GM21528 (cell line): ENCODE data around the gene RGS17.
A peak's percentile ranks its signal among the peaks of the same experiment; 100 is the strongest.
"Not testable (repeated sequence)": the region's sequence is repeated elsewhere in the genome, so short reads cannot be mapped to it uniquely, and the experiment has no call there.

Experiments
- ATAC-seq: cut with Tn5 transposase; IDR thresholded peaks from one replicate; pipeline ENCODE4 v1.9.1; 2021; ENCODE audit warnings: mild to moderate bottlenecking, moderate library complexity; ENCODE audit not compliant: unreplicated experiment, low FRiP score

Gene RGS17, protein sequence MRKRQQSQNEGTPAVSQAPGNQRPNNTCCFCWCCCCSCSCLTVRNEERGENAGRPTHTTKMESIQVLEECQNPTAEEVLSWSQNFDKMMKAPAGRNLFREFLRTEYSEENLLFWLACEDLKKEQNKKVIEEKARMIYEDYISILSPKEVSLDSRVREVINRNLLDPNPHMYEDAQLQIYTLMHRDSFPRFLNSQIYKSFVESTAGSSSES

DNA sequence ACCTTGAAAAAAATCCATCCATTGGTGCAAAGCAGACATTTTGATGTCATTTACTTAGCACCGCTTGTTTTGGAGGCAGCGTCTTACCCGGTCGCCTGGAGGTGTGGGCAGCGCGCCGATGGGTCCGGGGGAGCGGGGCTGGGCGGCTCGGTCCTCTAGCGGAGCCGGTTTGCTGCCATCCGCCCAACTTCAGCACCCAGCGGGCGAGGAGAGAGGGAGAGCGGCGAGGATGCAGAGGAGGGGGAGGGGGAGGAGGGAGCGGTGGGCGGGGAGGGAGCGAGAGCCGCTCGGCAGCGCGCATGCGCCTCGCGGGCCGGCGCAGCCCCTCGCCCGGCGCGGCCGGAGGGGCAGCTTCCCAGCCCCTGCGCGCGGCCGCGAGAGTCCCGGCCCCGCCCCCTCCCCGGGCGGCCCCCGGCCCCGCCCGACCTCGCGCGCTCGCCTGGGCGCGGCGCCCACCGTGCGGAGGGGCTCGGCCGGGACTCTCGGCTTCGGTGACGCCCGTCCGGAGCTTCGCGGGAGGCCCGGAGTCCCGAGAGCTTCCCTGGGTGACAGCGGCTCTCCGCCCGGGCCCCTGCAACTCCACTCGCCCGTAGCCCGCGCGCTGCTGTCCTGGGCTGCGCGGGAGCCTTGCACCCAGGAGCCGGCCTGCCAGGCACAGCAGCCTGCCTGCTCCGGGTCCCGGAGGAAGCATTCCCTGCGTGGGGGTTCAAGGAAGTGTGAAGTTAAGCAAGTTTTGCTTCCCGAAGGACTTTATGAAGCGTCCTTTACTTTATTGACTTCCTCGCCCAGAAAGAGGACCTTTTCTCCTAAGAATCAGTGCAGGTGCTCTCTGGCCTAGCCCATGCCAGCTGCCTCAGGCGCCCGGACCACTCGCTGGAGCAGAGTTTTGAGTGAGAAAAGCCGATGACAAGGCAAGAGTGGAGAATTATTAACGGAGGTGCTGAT, at the start of gene RGS17:
Gene RGS17, minus strand, starts transcription at position 246 of the 945 bp plus-strand sequence. CDS start 87,264 bp downstream, outside the sequence.
- ATAC-seq = peak; percentile 62

DNA sequence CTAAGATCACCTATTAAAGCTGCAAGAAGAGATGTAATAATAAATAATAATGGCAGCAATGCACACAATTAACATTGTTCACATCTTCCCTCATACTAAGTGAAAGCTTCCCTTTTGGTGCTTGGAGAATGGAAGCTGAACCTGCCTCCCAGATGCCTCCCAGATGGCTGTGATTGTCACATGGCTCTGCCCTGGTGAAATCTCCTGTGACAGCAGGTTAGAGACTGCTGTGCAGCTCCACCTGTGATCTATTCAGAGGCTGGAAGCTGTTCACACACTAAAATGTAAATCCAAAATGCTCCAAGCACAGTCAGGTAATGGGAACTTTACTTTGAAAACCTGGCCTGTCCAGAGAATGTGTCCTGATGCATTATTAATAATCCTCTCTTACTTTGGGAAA, 41.7 kb upstream of the RGS17 start:
- no peak for ATAC-seq

DNA sequence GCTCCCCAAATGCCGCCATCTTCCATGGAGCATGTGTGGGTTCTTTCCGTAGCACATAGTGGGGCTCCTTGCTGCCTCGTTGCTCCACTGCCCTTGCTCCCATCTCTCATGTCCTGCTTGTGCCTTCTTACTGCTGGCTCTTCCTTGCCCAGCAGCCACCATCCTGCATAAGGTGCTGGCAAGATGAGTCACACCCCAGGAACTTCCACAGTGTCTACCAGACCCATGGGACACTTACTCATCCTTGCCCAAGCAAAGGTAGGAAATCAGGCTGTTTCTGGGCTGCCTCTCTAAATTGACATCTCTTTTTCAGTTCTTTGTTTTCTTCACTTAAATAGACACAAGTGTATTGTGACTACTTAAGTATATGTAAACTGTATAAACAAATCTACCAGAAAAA, 39.4 kb upstream of the RGS17 start:
- no peak for ATAC-seq

DNA sequence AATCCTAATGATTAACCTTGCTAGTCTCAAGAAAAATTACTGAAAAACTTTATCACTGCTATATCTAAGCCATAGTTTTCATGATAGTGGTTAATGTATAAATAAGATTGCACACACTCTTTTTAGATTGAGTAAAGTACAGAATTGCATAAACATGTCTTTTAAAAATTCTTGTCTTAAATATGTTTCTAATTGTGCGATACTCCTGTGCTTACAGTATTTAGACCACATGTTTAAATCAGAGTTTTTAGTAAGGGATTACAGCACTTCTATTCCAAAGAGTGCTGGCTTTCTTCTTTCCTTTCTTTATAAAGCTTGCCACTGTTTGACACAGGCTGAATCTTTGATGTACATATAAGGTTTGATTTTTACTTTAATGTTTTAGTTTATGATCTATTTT, 36.8 kb upstream of the RGS17 start:
- ATAC-seq = no peak

DNA sequence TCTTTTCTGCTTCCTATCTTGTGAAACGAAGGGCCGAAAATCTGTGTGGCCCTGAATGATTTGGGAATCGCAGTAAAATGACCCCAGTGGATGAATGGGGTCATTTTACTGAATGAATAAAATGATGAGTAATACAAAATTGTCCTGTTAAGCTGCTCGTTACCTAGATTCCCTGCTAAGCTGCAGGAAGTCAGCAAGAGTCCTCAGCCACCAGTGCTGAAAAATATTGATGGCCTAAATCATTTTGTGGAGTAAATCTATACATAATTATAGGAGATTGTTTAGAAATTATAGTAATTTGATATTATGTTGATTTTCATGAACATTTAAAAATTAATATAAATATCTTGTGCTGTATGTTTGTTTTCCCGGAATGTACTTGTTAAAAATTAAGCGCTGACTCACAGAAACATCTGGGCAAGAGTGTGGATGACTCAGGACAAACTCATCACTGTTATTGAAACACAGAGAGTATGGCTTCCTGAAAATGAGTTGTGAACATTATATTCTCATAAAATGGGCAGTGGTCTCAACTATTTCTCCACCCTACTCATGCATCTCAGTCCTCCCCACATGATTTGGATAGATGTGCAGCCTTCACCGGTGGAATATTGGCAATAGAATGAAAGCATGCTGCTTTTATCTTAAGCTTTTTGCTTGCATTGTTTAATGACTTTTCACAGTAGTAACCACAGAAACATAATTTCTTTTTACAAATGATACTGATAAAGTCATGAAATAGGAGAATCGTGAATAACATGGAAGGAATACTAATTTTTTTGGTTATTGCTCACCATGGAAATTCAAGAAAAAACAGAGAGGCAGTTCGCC, 36.2 kb upstream of the RGS17 start:
- ATAC-seq = no peak

DNA sequence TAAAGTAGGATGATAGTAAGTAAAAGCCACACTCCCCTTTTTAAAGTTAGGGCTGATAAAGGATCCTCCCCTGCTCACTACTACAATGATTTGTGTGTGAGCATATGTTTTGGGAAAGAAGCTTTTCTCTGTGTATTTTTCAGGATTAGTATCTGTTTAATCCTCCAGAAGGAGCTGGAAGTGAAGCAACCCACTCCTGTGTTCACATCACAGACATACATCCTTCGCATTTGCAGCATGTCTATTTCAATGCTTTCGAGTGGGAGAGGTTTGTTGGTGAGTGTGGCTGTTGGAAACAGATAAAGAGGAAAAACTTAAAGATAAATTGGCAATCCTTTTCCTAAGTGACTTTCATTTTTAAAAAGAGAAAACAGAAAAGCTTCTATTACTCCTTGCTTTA, 31.6 kb upstream of the RGS17 start:
- no peak for ATAC-seq

DNA sequence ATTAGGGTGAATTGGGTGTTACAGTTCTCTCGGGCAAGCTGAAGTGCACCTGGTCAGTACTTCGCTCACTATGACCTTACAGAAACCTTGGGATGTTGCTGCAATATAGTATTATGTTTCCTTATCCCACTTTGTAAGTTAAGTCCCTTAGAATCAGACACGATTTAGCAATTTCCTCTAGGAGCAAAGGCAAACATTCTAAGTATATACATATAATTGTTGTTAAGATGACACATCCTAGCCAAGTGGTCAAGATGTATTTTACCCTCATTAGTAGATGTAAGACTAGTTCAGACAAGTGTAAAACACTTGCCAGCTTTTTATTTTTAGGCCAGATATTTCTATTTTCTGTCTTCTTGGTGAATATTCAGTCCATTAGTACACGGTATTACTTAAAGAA, 31.1 kb upstream of the RGS17 start:
- no peak for ATAC-seq

DNA sequence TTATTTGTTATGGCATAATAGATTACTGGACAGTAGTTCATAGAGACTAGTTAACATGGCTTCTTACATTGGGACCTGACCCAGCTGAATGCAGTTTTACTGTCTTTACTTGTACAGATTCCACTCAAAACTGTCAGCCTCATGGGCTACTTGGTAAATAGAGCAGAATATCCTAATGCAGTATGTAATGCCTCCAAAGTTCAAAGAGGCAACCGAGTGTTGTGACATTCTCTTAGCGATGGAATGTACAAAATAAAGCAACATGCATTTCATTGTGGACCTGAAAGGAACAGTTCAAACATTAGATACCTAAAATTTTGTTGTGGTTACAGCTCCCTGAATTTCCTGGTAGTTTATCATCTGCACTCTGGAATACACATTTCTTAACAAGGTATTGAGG, 29.1 kb upstream of the RGS17 start:
- no peak for ATAC-seq

DNA sequence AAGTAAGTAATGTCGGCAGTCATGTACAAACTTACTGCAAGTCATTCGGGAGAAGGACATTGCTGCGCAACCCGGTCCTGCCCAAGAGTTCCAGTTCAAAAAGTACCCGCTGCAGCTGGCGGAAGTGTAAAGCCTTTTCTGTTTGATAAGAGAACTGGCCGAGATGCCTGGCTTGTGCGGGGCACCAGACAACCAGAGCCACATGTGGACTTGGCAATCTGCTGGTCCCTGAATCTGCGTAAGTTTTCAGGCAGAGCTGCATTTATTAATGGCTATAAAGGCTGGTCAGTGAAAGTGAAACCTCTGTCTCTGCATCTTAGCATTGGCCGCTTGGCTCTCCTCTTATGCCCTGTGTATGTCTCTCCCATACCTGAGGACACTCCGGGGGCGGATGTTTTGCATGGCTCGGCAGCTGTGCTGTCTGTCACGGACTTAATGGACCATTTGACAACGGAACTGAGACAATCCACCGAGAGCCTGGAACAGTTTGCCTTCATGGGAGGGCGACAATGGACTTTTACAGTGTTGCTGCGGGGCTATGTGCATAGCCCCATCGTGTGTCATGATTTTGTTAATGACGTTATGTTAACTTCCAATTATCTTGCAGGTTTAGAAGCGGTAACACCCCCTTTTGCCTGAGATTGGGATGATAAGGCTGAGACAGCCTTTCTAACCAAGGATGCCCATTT, 19.8 kb upstream of the RGS17 start:
- ATAC-seq = no peak

DNA sequence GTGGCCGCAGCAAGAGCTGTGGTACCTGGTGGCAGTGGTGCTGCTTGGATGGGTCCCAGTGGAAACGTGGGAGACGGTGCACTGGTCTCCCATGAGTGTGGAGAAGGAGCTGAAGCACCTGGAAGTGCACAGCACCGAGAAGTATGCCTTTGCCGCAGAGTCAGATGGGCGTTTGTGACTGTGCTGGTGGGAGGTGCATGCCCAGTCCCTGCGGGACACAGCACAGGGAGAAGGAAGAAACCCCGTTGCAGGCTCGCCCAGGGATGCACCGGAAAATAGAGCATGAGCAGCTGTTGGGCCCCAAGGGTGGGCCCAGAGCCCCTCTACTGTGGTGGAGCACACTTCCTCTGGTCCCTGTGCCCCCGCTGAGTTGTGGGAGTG, 19.3 kb upstream of the RGS17 start:
- no peak for ATAC-seq

DNA sequence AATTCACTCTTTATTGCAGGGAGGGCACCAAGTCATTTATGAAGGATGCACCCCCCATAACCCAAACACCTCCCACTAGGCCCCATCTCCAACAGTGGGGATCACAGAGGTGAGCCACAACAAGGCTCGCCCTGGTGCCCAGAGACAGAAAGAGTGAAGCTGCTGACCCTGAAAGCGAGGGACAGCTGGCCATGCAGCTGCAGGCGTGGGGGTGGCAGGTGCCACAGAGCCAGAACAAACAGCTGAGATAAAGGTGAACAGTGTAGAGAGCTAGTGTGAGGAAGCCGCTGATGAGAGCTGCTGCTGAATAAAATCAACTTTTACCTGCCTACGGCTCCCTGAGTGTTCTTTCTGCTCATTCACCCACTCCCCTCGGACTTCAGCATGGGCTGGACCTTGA, 18.8 kb upstream of the RGS17 start:
- ATAC-seq = no peak

DNA sequence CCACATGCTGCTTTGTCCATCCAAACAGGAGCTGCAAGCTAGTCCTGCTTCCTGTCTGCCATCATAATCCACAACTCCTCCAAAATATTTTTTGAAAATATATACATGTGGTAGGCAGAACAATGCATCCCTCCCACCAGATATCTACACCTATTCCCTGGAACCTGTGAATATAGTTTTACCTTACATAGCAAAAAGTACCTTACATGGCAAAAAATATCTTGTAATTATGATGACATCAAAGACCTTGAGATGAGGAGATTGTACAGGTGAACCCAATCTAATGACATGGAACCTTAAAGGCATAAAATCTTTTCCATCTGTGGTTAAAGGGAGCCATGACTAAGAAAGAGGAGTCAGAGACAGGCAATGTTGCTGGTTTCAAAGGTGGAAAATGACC, 15.3 kb upstream of the RGS17 start:
- ATAC-seq = no peak

DNA sequence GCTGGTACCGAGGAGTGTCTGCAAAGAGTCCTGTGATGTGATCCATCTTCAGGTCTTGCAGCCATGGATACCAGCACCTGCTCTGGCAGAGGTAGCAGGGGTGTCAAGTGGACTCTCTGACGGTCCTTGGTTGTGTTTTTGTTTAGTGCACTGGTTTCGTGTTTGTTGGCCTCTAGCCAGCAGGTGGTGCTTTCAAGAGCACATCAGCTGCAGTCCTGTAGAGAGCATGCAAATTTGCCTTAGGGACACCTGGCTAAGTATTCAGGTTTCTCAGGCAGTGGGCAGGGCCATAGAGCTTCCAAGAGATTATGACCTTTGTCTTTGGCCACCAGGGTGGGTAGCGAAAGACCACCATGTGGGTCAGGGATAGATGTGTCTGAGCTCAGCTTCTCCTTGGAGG, 14.5 kb upstream of the RGS17 start:
- ATAC-seq = no peak

DNA sequence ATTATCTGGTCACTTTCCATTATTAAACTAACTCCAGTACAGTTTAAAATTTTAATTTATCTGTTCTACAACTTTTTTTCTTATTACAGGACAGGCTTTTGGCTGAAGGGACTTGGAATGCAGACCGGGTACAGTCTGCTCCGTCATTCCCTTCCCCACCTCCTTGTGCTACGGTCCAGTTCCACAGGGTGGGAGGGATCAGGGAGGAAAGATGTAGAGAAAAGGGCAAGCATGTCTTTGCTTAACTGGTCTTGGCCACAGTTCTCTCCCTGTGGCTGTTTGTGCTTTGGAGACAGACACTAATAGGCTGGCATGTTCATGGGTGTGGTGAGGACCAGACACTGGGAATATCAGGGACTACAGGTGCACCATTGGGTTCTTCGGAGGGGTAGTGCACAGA, 12.1 kb upstream of the RGS17 start:
- ATAC-seq = no peak

DNA sequence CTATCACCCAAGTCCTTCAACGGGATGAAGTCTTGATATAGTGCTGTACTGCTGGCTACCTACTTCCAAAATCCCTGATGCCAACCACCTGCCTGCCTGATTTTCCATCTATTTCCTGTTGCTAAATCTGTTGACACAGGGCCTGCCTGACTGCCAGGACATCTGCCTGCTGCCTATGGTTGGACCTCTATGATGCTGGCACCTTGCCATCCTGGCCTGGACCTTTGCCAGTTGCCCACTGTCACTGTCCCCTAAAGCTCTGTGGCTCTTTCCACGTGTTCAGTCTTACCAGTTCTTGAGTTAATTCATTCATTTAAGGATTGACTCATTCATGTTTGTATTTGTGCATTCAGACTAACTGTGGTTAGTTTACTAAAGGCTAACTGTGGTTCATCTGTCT, 9.2 kb upstream of the RGS17 start:
- no peak for ATAC-seq

DNA sequence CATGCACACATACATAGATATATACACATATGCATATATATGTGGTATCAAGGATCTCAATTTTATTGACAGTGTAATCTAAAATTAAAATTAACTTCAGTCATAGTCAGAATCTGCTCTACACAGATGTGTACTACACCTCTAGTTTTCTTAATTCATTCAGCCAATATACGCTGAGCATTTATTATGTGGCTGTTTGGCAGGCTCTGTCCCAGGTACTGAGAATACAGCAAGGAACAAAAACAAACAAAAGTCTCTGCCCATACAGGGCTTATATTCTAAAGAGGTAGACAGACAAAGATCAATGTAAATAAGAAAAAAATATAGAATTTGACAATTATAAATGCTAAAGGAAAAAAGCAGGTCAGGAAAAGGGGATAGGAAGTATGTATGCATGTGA, 7.8 kb upstream of the RGS17 start:
- no peak for ATAC-seq

DNA sequence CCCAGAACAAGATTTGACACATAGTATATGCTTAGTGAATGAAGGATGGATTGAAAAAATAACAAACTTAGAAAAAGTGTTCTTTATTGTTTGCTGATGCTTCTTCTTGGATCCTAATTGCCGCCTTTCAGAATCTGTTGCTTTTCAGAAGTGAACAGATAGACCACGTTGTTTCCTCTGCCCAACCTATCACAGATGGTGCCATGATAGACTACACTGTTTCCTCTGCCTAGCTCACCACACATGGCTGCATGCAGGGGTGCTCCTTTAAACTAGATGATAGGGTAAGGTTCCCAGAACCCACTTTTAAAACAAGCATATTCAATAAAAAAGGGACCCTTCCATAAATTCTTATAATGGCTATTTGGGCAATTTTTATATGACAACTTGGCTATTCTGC, 4.6 kb upstream of the RGS17 start:
- ATAC-seq = no peak

DNA sequence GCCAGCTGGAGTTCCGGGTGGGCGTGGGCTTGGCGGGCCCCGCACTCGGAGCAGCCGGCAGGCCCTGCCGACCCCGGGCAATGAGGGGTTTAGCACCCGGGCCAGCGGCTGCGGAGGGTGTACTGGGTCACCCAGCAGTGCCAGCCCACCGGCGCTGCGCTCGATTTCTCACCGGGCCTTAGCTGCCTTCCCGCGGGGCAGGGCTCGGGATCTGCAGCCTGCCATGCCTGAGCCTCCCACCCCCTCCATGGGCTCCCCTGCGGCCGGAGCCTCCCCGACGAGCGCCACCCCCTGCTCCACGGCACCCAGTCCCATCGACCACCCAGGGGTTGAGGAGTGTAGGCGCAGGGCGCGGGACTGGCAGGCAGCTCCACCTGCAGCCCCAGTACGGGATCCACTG, 2.6 kb upstream of the RGS17 start:
- not testable (repeated sequence) for ATAC-seq

DNA sequence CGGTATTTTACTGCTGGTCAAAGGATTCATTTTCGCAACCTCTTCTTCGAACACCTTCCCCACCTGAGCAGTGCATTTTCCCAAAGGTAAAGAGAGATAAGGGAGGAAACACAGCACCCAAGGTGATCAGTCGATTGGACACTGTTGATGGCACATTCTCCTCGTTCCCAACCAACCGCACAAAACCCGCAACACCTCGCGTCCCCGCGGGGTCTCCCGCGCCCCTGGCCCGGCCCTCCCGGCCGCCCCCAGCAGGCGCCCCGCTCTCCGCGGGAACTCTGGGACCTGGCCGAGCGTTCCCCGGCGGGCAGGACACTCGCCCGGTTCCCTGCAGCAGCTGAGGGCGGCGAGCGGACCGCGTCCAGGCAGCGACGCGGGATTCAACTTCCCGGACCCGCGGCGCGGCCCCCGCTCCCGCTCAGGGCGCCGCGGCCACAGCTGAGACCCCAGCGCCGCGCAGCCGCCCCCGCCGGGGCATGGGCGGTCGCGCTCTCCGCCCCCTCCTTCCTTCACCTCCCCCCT, 506 bp downstream of the RGS17 start:
- peak; percentile 27 for ATAC-seq

DNA sequence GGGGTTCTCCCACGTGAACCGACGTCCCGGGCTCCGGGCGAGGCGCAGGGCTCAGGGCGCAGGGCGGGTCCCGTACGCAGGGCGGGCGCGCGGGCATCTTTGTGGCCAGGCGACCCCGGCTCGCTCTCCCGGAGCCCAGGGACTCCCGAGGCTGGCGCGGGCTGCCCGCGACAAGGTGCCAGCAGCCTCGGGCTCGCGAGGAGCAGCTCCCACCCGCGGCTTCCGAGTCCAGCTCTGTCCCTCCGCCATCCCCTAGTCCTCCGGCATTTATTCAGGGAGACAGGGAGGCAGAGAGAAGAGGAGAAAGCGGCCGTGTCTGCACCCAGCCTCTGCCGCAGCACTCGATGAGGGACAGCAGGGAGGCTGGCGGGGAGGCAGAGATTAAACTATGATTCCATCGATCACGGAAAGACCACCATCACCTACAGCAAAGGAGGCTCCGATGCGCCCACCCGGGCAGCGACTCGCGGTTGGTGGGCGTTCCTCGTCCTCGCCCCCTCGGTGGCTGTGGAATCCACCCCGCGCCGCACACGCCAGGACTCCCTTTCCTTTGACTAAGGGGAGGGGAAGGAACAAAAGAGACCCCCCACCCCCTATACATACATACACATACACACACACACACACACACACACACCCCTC, 1.1 kb downstream of the RGS17 start:
- no peak for ATAC-seq
